ENCODE data around the gene PDE4D. TPM values are rescaled to one million over a fixed set of nuclear protein-coding genes. Genes with fewer than 3 reads are reported as not detected.

PDE4D gene
- total and polyA plus RNA-seq, 2 donors (not counting 3 experiments of a cell fraction or from before 2014, with no cell fraction given): 34.5 to 51.2 TPM

DNA sequence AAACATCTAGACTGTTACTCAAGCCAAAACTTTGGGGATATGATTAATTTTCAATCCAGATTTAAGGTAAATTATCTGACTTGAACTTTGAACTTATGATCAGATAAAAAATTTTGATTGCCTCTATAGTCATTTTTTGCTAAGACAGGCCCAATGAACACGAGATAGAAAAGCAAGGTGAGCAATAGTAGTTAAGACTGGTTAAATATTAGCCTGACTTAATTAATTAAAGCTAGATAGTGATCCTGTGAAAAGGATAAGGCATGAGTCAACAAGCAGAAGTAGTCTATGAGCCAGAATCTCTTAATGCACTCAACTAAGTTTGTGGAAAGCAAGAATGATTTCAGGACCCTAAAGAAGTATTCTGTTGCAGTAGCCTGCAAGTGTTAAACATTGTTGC is 66.5 kb downstream of the PDE4D start:
- POLR2A ChIA-PET: no interaction called here
- H3K27ac ChIP-seq (ENCODE audit: insufficient read depth, low read depth, low read length): no peak overlapping the region
- no peak for FAIRE-seq
- BruUV-seq (replicated peaks): no TSS peak
- H2AFZ ChIP-seq (ENCODE audit: low read depth, low read length): no peak overlapping the region
- no peak overlapping the region for H3K9ac ChIP-seq (replicated peaks; ENCODE audit: extremely low read depth, insufficient read depth, low read length)
- H3K9me3 ChIP-seq (replicated peaks; ENCODE audit: control insufficient read depth, insufficient read depth, low read length): no peaks in the 10 kb centered on the region
- H3K4me3 ChIP-seq (replicated peaks in 1 of 3; ENCODE audit: insufficient read depth in 1 of 3, low read depth in 1 of 3, low read length in 3 of 3): no peak overlapping the region
- H3K4me1 ChIP-seq (ENCODE audit: control insufficient read depth, extremely low read depth, insufficient read depth, low read length): no peaks in the 10 kb centered on the region
- DNase-seq (ENCODE audit: low read depth, low spot score): no peak
- H3K27me3 ChIP-seq (ENCODE audit: control insufficient read depth in 2 of 2, insufficient read depth in 2 of 2, low read length in 2 of 2): peaks cover 13 to 48% of the 10 kb centered on the region in 2 experiments
- H3K4me2 ChIP-seq (ENCODE audit: insufficient read depth, low read length): no peak overlapping the region
- dilution Hi-C loops (cut with MboI; ENCODE audit: extremely low pct_ligation_motif_present, low sequenced_read_pairs): no loop called here
- H3K79me2 ChIP-seq (ENCODE audit: control insufficient read depth, insufficient read depth, low read length): no peaks in the 10 kb centered on the region
- intact Hi-C loops (cut with micrococcal nuclease): no loop called here
- no peaks in the 10 kb centered on the region for H4K20me1 ChIP-seq (replicated peaks; ENCODE audit: control insufficient read depth, extremely low read depth, insufficient read depth, low read length)
- CTCF ChIA-PET: interaction anchor here (2.4 kb wide), 1 partner anchor 13 kb away, joined by 7 read pairs; no protein-coding TSS in a partner anchor
- no peaks in the 10 kb centered on the region for H3K9me1 ChIP-seq (replicated peaks; ENCODE audit: control insufficient read depth, extremely low read depth, insufficient read depth, low read length)
- H3K36me3 ChIP-seq (ENCODE audit: control insufficient read depth in 2 of 2, extremely low read depth in 1 of 2, insufficient read depth in 2 of 2, low read length in 2 of 2): no peaks in the 10 kb centered on the region
- TF ChIP-seq FOS (IDR thresholded peaks at IDR 0.05; ENCODE audit: borderline replicate concordance, insufficient read depth, low read length) (no peak), MYC (IDR thresholded peaks at IDR 0.05; ENCODE audit: low read depth, low read length) (no peak), POLR2AphosphoS5 (IDR thresholded peaks at IDR 0.05; ENCODE audit: insufficient read depth, low read depth, low read length) (no peak), POLR2A (IDR thresholded peaks at IDR 0.05; ENCODE audit: low read depth, low read length) (no peak), GATA2 (IDR thresholded peaks at IDR 0.05; ENCODE audit: insufficient read depth, insufficient read length, low read depth, low read length) (no peak), JUN (IDR thresholded peaks at IDR 0.05; ENCODE audit: borderline replicate concordance, insufficient read depth, insufficient read length, low read depth) (no peak), EZH2 (IDR thresholded peaks at IDR 0.05; ENCODE audit: borderline replicate concordance, low read depth, low read length, severe bottlenecking) (no peak)
- TF ChIP-seq, protein P1, sequence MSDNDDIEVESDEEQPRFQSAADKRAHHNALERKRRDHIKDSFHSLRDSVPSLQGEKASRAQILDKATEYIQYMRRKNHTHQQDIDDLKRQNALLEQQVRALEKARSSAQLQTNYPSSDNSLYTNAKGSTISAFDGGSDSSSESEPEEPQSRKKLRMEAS (IDR thresholded peaks at IDR 0.05; ENCODE audit: insufficient read depth, insufficient read length): no peak
- TF ChIP-seq, protein P2, sequence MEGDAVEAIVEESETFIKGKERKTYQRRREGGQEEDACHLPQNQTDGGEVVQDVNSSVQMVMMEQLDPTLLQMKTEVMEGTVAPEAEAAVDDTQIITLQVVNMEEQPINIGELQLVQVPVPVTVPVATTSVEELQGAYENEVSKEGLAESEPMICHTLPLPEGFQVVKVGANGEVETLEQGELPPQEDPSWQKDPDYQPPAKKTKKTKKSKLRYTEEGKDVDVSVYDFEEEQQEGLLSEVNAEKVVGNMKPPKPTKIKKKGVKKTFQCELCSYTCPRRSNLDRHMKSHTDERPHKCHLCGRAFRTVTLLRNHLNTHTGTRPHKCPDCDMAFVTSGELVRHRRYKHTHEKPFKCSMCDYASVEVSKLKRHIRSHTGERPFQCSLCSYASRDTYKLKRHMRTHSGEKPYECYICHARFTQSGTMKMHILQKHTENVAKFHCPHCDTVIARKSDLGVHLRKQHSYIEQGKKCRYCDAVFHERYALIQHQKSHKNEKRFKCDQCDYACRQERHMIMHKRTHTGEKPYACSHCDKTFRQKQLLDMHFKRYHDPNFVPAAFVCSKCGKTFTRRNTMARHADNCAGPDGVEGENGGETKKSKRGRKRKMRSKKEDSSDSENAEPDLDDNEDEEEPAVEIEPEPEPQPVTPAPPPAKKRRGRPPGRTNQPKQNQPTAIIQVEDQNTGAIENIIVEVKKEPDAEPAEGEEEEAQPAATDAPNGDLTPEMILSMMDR (IDR thresholded peaks at IDR 0.05; ENCODE audit: extremely low read depth in 1 of 2, insufficient read depth in 1 of 2, low read depth in 1 of 2, low read length in 2 of 2): no peak

Measured in endothelial cell of umbilical vein (primary cell).